Activated CD8-positive, alpha-beta T cell treated with anti-CD3 and anti-CD28 coated beads for 36 hours (primary cell): ENCODE results near the gene MTMR6. TPM values are rescaled to one million over a fixed set of nuclear protein-coding genes. Genes with fewer than 3 reads are reported as not detected.

Experiments
- ATAC-seq: fragments of 200-7000 bp; cut with Tn5 transposase; one replicate; pipeline ENCODE4 v1.10.0; 2021; ENCODE audit warnings: mild to moderate bottlenecking, moderate library complexity
- CTCF ChIA-PET: fragments of 350-600 bp; sonication (Branson Sonifier 250); formaldehyde crosslinking; loops from one replicate; lab custom pipeline; 2021; ENCODE audit warnings: antibody characterized with exemption; lab: Charles Lee
- POLR2A ChIA-PET: fragments of 350-600 bp; sonication (Branson Sonifier 250); formaldehyde crosslinking; loops from one replicate; lab custom pipeline; 2021; ENCODE audit warnings: antibody characterized with exemption; lab: Charles Lee
- DNase-seq: peaks from one replicate; pipeline ENCODE4 v3.0.0-alpha.2; 2020
- H3K27ac Mint-ChIP-seq: one replicate; pipeline ENCODE4 v1.8.0; 2021; ENCODE audit warnings: mild to moderate bottlenecking, mixed read lengths
- H3K27me3 Mint-ChIP-seq: one replicate; pipeline ENCODE4 v1.8.0; 2021; ENCODE audit warnings: mixed read lengths
- H3K36me3 Mint-ChIP-seq: one replicate; pipeline ENCODE4 v1.8.0; 2021; ENCODE audit warnings: low read depth, mixed read lengths
- H3K4me1 Mint-ChIP-seq: one replicate; pipeline ENCODE4 v1.8.0; 2021; ENCODE audit warnings: low read depth, mixed read lengths
- H3K4me3 Mint-ChIP-seq: one replicate; pipeline ENCODE4 v1.8.0; 2021; ENCODE audit warnings: mild to moderate bottlenecking, moderate library complexity, mixed read lengths
- H3K9me3 Mint-ChIP-seq: one replicate; pipeline ENCODE4 v1.8.0; 2021; ENCODE audit warnings: mixed read lengths
- CTCF ChIP-seq: fragments of 200-600 bp; IDR thresholded peaks from one replicate; pipeline ENCODE4 v1.8.0; 2022; ENCODE audit warnings: antibody characterized with exemption, mild to moderate bottlenecking
- intact Hi-C: fragments of 100-400 bp; cut with micrococcal nuclease; formaldehyde crosslinking; loops from one replicate; pipeline ENCODE4 v1.10.0; 2022
- total RNA-seq, 2 experiments: library from RNA; stranded (reverse); gene quantifications; one replicate each; pipeline ENCODE4 v1.2.3, GENCODE V29; 2021

The MTMR6 gene
- total RNA-seq, 2 experiments from 2014 or later: 10.7 to 11.3 TPM

- no peak overlapping the region for H3K27ac Mint-ChIP-seq
- no peak for TF ChIP-seq CTCF
- no peaks in the 10 kb centered on the region for H3K4me1 Mint-ChIP-seq
- ChIA-PET CTCF (interaction anchor here (1.4 kb wide), 1 partner anchor 257 kb away, joined by 4 read pairs; no protein-coding TSS in a partner anchor), POLR2A (interaction anchor here (1.1 to 1.4 kb wide), 2 partner anchors 9 to 35 kb away, joined by 3 to 4 read pairs; partner anchors contain the start of gene MTMR6)
- ATAC-seq (no peak), DNase-seq (no peak)
- no peaks in the 10 kb centered on the region for H3K27me3 Mint-ChIP-seq
- peaks cover 16% of the 10 kb centered on the region for H3K36me3 Mint-ChIP-seq
- intact Hi-C loops: no loop called here
- H3K4me3 Mint-ChIP-seq: no peak overlapping the region
- no peaks in the 10 kb centered on the region for H3K9me3 Mint-ChIP-seq
Measured at GRCh38 chr13:25252225-25252624, 35.1 kb downstream of the MTMR6 start.

DNA sequence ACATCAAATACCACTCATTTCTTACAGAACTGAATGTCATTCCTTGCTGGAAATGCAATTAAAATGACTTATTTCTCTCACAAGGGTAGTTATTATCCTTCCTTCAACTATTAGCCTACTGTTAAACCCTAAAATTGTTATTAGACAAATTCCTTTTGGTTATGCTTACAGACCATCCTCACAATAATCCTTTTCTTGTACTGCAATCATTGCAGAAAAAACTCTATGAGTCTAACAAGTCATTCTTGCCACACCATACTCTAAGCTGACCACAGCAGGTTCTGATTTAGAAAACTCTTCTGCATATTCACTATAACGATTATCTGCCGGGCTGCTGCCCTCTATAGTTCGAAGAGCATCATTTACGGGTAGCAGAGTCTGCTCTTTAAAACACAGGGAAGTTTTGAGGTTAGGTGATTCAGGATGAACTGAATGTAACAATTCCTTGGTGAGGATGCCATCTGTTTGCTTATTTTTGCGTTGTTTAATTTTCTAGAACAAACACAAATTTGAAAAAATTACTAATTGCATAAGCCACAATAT, 38.2 kb downstream of the MTMR6 start:
- Mint-ChIP-seq H3K36me3 (peaks cover 23% of the 10 kb centered on the region), H3K4me3 (no peak overlapping the region), H3K4me1 (no peaks in the 10 kb centered on the region), H3K27me3 (no peaks in the 10 kb centered on the region), H3K9me3 (no peaks in the 10 kb centered on the region), H3K27ac (no peak overlapping the region)
- intact Hi-C loops: no loop called here
- no peak for ATAC-seq
- CTCF ChIA-PET: interaction anchor here (1.0 to 1.4 kb wide), 2 partner anchors 16 to 127 kb away, joined by 3 to 4 read pairs; no protein-coding TSS in a partner anchor
- POLR2A ChIA-PET: no interaction called here
- TF ChIP-seq CTCF: no peak
- peak; percentile 4 for DNase-seq

DNA sequence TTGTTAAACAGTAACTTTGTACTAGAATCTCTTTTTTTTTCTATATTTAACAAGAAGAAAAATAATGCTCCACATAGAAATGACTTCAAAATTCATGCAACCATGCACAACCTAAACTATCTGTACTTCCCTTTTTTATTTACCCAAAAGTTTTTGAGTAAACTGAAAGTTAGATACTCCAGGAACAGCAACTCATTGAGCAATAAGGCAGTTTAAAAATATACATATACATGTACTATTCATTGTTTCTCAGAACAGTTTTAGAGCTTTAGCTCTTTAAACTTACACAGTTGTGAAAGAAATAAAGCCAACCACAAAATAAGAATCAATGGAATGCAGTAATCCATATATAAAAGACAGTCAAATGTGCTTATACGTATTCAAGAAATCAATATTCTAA, 39.2 kb downstream of the MTMR6 start:
- ChIA-PET POLR2A (interaction anchor here (0.7 kb wide), 1 partner anchor 42 kb away, joined by 3 read pairs; no protein-coding TSS in a partner anchor), CTCF (interaction anchor here (1.0 to 1.4 kb wide), 2 partner anchors 15 to 128 kb away, joined by 3 to 4 read pairs; no protein-coding TSS in a partner anchor)
- DNase-seq (no peak), ATAC-seq (no peak)
- no peaks in the 10 kb centered on the region for H3K27me3 Mint-ChIP-seq
- no peak overlapping the region for H3K27ac Mint-ChIP-seq
- intact Hi-C loops: no loop called here
- H3K9me3 Mint-ChIP-seq: no peaks in the 10 kb centered on the region
- peaks cover 26% of the 10 kb centered on the region for H3K36me3 Mint-ChIP-seq
- no peak for TF ChIP-seq CTCF
- H3K4me1 Mint-ChIP-seq: no peaks in the 10 kb centered on the region
- H3K4me3 Mint-ChIP-seq: no peak overlapping the region

GRCh38 chr13:25247360-25247759, 39.9 kb downstream of the MTMR6 start:
- CTCF ChIA-PET: no interaction called here
- ATAC-seq: no peak
- POLR2A ChIA-PET: no interaction called here
- peaks cover 26% of the 10 kb centered on the region for H3K36me3 Mint-ChIP-seq
- no peaks in the 10 kb centered on the region for H3K27me3 Mint-ChIP-seq
- intact Hi-C loops: no loop called here
- no peak for TF ChIP-seq CTCF
- no peaks in the 10 kb centered on the region for H3K9me3 Mint-ChIP-seq
- no peaks in the 10 kb centered on the region for H3K4me1 Mint-ChIP-seq
- no peak overlapping the region for H3K27ac Mint-ChIP-seq
- no peak for DNase-seq
- H3K4me3 Mint-ChIP-seq: no peak overlapping the region

DNA sequence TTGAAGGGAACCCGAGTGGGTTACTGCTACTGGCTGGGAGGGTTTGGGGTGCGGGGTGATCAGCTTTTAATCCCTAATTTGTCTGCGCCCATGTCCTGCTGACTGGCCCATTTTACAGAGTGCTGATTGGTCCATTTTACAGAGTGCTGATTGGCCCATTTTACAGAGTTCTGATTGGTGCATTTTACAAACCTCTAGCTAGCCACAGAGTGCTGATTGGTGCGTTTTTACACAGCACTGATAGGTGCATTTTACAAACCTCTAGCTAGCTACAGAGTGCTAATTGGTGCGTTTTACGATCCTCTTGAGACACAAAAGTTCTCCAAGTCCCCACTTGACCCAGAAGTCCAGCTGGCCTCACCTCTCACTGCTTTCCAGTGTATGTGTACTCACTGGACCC, 43.2 kb downstream of the MTMR6 start:
- Mint-ChIP-seq H3K4me3 (no peak overlapping the region), H3K36me3 (peaks cover 23% of the 10 kb centered on the region), H3K9me3 (peaks cover 3% of the 10 kb centered on the region), H3K27me3 (no peaks in the 10 kb centered on the region), H3K4me1 (no peaks in the 10 kb centered on the region), H3K27ac (no peak overlapping the region)
- ChIA-PET CTCF (interaction anchor here (1.1 kb wide), 1 partner anchor 11 kb away, joined by 3 read pairs; no protein-coding TSS in a partner anchor), POLR2A (interaction anchor here (0.9 kb wide), 1 partner anchor 9 kb away, joined by 3 read pairs; no protein-coding TSS in a partner anchor)
- DNase-seq (no peak), ATAC-seq (no peak)
- no peak for TF ChIP-seq CTCF
- intact Hi-C loops: no loop called here
